GM19455 (cell line): ENCODE results near the gene GLS.

Experiments used
- ATAC-seq: cut with Tn5 transposase; IDR thresholded peaks from one replicate; pipeline ENCODE4 v1.9.1; 2021; ENCODE audit not compliant: unreplicated experiment

The GLS gene

GRCh38 chr2:190968522-190968921 lies 87.9 kb downstream of the GLS start:
- no peak for ATAC-seq

GRCh38 chr2:190970160-190970559 lies 89.5 kb downstream of the GLS start:
- no peak for ATAC-seq

- no peak for ATAC-seq
These were observed 90.4 kb downstream of the GLS start for GRCh38 chr2:190970873-190971506.

GRCh38 chr2:190972213-190972612 lies 91.6 kb downstream of the GLS start:
- no peak for ATAC-seq

- no peak for ATAC-seq
These were observed 92.2 kb downstream of the GLS start for GRCh38 chr2:190972846-190973245.

GRCh38 chr2:190973262-190973661 lies 92.6 kb downstream of the GLS start:
- ATAC-seq = no peak

- ATAC-seq = no peak
These were observed 93.4 kb downstream of the GLS start for GRCh38 chr2:190973726-190974628.

- no peak for ATAC-seq
These were observed 94.2 kb downstream of the GLS start for GRCh38 chr2:190974629-190975361.

- ATAC-seq = no peak
These were observed 95.9 kb downstream of the GLS start for GRCh38 chr2:190976521-190976920.

GRCh38 chr2:190977505-190977904 lies 96.9 kb downstream of the GLS start:
- ATAC-seq = no peak

GRCh38 chr2:190978389-190979053 lies 97.9 kb downstream of the GLS start:
- no peak for ATAC-seq

GRCh38 chr2:190979906-190980629 lies 99.4 kb downstream of the GLS start:
- ATAC-seq = no peak

- ATAC-seq = no peak
These were observed 100.1 kb downstream of the GLS start for GRCh38 chr2:190980630-190981209.

GRCh38 chr2:190981333-190981732 lies 100.7 kb downstream of the GLS start:
- no peak for ATAC-seq

- ATAC-seq = no peak
These were observed 101.1 kb downstream of the GLS start for GRCh38 chr2:190981733-190982132.

- no peak for ATAC-seq
These were observed 101.8 kb downstream of the GLS start for GRCh38 chr2:190982262-190983034.

- no peak for ATAC-seq
These were observed 104.0 kb downstream of the GLS start for GRCh38 chr2:190984595-190984994.

GRCh38 chr2:190986221-190986953 lies 105.8 kb downstream of the GLS start:
- ATAC-seq = no peak

GRCh38 chr2:190987116-190987515 lies 106.5 kb downstream of the GLS start:
- ATAC-seq = no peak
